Peyer's patch (tissue), 4 donors: ENCODE data around the gene MGAT3. TPM values are rescaled to one million over a fixed set of nuclear protein-coding genes. Genes with fewer than 3 reads are reported as not detected.
"Not testable (repeated sequence)": the region's sequence is repeated elsewhere in the genome, so short reads cannot be mapped to it uniquely, and the experiment has no call there.

ENCODE experiments used
- DNase-seq, 3 donors: peaks; one replicate each; pipeline ENCODE4 v3.0.0-alpha.2; 2017 to 2019
- H3K27ac ChIP-seq, 4 donors: fragments of 200-600 bp; sonication (generic); one replicate each; pipeline ENCODE4 v1.5.1; 2016 to 2019
- H3K27me3 ChIP-seq, 2 donors: fragments of 200-600 bp; sonication (generic); one replicate each; pipeline ENCODE4 v1.5.1; 2019
- H3K36me3 ChIP-seq, 3 donors: fragments of 200-600 bp; sonication (generic); one replicate each; pipeline ENCODE4 v1.5.1; 2016 to 2019
- H3K4me1 ChIP-seq, 4 donors: fragments of 200-600 bp; sonication (generic); one replicate each; pipeline ENCODE4 v1.5.1; 2016 to 2019
- H3K4me3 ChIP-seq, 4 donors: fragments of 200-600 bp; sonication (generic); 1 replicate in 3 of 4; 2 replicates in 1 of 4; pipeline ENCODE4 v1.5.1; 2016 to 2019; ENCODE audit warnings: mild to moderate bottlenecking in 1 of 4
- H3K9me3 ChIP-seq, 4 donors: fragments of 200-600 bp; sonication (generic); one replicate each; pipeline ENCODE4 v1.5.1; 2016 to 2019; ENCODE audit warnings: mild to moderate bottlenecking in 1 of 4
- CTCF ChIP-seq, 6 experiments: fragments of 450-650 bp in 4 of 6; fragments of 200-600 bp in 2 of 6; sonication (generic) in 1 of 6; IDR thresholded peaks; one replicate each; pipeline ENCODE4 v1.5.1; 2017 to 2019; ENCODE audit warnings: antibody characterized with exemption in 6 of 6, mild to moderate bottlenecking in 3 of 6, moderate library complexity in 1 of 6
- POLR2A ChIP-seq, 2 donors: fragments of 450-650 bp; IDR thresholded peaks; one replicate each; pipeline ENCODE4 v1.5.1; 2017; ENCODE audit warnings: antibody characterized with exemption in 2 of 2, mild to moderate bottlenecking in 2 of 2, moderate library complexity in 2 of 2
- total RNA-seq, 4 donors: library from RNA; depleted of rRNA; stranded (reverse); fragments of >200 nt; gene quantifications; one replicate each; pipeline ENCODE4 v1.1.0, GENCODE V29; 2016

The MGAT3 gene
- total RNA-seq, 4 donors from 2014 or later = 5.0 to 53.7 (median 49.6) TPM

GRCh38 chr22:39519681-39520225, 62.9 kb downstream of the MGAT3 start:
- H3K9me3 ChIP-seq = no peaks in the 10 kb centered on the region
- TF ChIP-seq CTCF (IDR thresholded peaks at IDR 0.05) = peak in 4 of 6 experiments; percentile 4 to 45 (median 34)
- TF ChIP-seq POLR2A (IDR thresholded peaks at IDR 0.05) = peak; percentile 3 to 48
- peak overlapping the region; percentile 97 to 99 (median 98) for H3K27ac ChIP-seq
- peak; percentile 97 to 99 (median 97) for DNase-seq
- no peaks in the 10 kb centered on the region for H3K27me3 ChIP-seq
- H3K36me3 ChIP-seq = peaks cover 0 to 61% (median 0%) of the 10 kb centered on the region in 3 donors
- H3K4me1 ChIP-seq = peaks cover 0 to 40% (median 20%) of the 10 kb centered on the region in 4 donors
- peak overlapping the region; percentile 96 to 100 (median 98) for H3K4me3 ChIP-seq

GRCh38 chr22:39520226-39521105, 63.7 kb downstream of the MGAT3 start, which contains the start of gene ATF4:
Gene ATF4 (plus strand): TSS chr22:39520562. CDS start chr22:39521446, 884 bp downstream.
- H3K4me1 ChIP-seq = peaks cover 0 to 40% (median 22%) of the 10 kb centered on the region in 4 donors
- H3K9me3 ChIP-seq = no peaks in the 10 kb centered on the region
- peak within 1 kb of the TSS; percentile 97 to 99 (median 98) for H3K27ac ChIP-seq
- peak; percentile 85 to 96 (median 94) for DNase-seq
- peak within 1 kb of the TSS; percentile 96 to 100 (median 98) for H3K4me3 ChIP-seq
- peaks cover 0 to 55% (median 0%) of the 10 kb centered on the region in 3 donors for H3K36me3 ChIP-seq
- H3K27me3 ChIP-seq = no peaks in the 10 kb centered on the region
- TF ChIP-seq POLR2A (IDR thresholded peaks at IDR 0.05) (peak; percentile 99), CTCF (IDR thresholded peaks at IDR 0.05) (no peak)

GRCh38 chr22:39521106-39521885, 64.5 kb downstream of the MGAT3 start:
- H3K4me3 ChIP-seq = peak overlapping the region; percentile 96 to 100 (median 98)
- H3K27me3 ChIP-seq, DNase-seq, H3K9me3 ChIP-seq: not testable (repeated sequence)
- H3K4me1 ChIP-seq = peaks cover 0 to 44% (median 22%) of the 10 kb centered on the region in 4 donors
- peaks cover 0 to 46% (median 0%) of the 10 kb centered on the region in 3 donors for H3K36me3 ChIP-seq
- H3K27ac ChIP-seq = peak overlapping the region; percentile 97 to 99 (median 98)
- TF ChIP-seq CTCF (IDR thresholded peaks at IDR 0.05) = peak in 1 of 6 experiments; percentile 2

GRCh38 chr22:39522091-39522490, 65.3 kb downstream of the MGAT3 start:
- DNase-seq, H3K27me3 ChIP-seq, H3K9me3 ChIP-seq: not testable (repeated sequence)
- peaks cover 0 to 40% (median 0%) of the 10 kb centered on the region in 3 donors for H3K36me3 ChIP-seq
- peaks cover 0 to 50% (median 27%) of the 10 kb centered on the region in 4 donors for H3K4me1 ChIP-seq
- peak overlapping the region; percentile 97 to 99 (median 98) for H3K27ac ChIP-seq
- H3K4me3 ChIP-seq = peak overlapping the region; percentile 96 to 100 (median 98)

- Histone ChIP-seq H3K27ac (peak overlapping the region; percentile 20 to 98 (median 75)), H3K36me3 (peaks cover 0 to 37% (median 0%) of the 10 kb centered on the region in 3 donors), H3K9me3 (no peaks in the 10 kb centered on the region), H3K4me1 (peaks cover 5 to 56% (median 32%) of the 10 kb centered on the region in 4 donors), H3K27me3 (no peaks in the 10 kb centered on the region), H3K4me3 (peak overlapping the region; percentile 0 to 98 (median 96))
- peak in 1 of 3 donors; percentile 54 for DNase-seq
- no peak for TF ChIP-seq CTCF (IDR thresholded peaks at IDR 0.05)
- peak in 1 of 2 donors; percentile 20 for TF ChIP-seq POLR2A (IDR thresholded peaks at IDR 0.05)
Observed at GRCh38 chr22:39522567-39523300, 65.9 kb downstream of the MGAT3 start.
